Peyer's patch (tissue), 4 donors: Measurements from ENCODE around the gene TTC9. TPM values are rescaled to one million over a fixed set of nuclear protein-coding genes. Genes with fewer than 3 reads are reported as not detected.

ENCODE experiments used
- DNase-seq, 3 donors: peaks; one replicate each; pipeline ENCODE4 v3.0.0-alpha.2; 2017 to 2019
- H3K27ac ChIP-seq, 4 donors: fragments of 200-600 bp; sonication (generic); one replicate each; pipeline ENCODE4 v1.5.1; 2016 to 2019
- H3K27me3 ChIP-seq, 2 donors: fragments of 200-600 bp; sonication (generic); one replicate each; pipeline ENCODE4 v1.5.1; 2019
- H3K36me3 ChIP-seq, 3 donors: fragments of 200-600 bp; sonication (generic); one replicate each; pipeline ENCODE4 v1.5.1; 2016 to 2019
- H3K4me1 ChIP-seq, 4 donors: fragments of 200-600 bp; sonication (generic); one replicate each; pipeline ENCODE4 v1.5.1; 2016 to 2019
- H3K4me3 ChIP-seq, 4 donors: fragments of 200-600 bp; sonication (generic); 1 replicate in 3 of 4; 2 replicates in 1 of 4; pipeline ENCODE4 v1.5.1; 2016 to 2019; ENCODE audit warnings: mild to moderate bottlenecking in 1 of 4
- H3K9me3 ChIP-seq, 4 donors: fragments of 200-600 bp; sonication (generic); one replicate each; pipeline ENCODE4 v1.5.1; 2016 to 2019; ENCODE audit warnings: mild to moderate bottlenecking in 1 of 4
- CTCF ChIP-seq, 6 experiments: fragments of 450-650 bp in 4 of 6; fragments of 200-600 bp in 2 of 6; sonication (generic) in 1 of 6; IDR thresholded peaks; one replicate each; pipeline ENCODE4 v1.5.1; 2017 to 2019; ENCODE audit warnings: antibody characterized with exemption in 6 of 6, mild to moderate bottlenecking in 3 of 6, moderate library complexity in 1 of 6
- POLR2A ChIP-seq, 2 donors: fragments of 450-650 bp; IDR thresholded peaks; one replicate each; pipeline ENCODE4 v1.5.1; 2017; ENCODE audit warnings: antibody characterized with exemption in 2 of 2, mild to moderate bottlenecking in 2 of 2, moderate library complexity in 2 of 2
- total RNA-seq, 4 donors: library from RNA; depleted of rRNA; stranded (reverse); fragments of >200 nt; gene quantifications; one replicate each; pipeline ENCODE4 v1.1.0, GENCODE V29; 2016

Gene TTC9
- total RNA-seq, 4 donors from 2014 or later, result 0.35 to 0.83 (median 0.46) TPM

GRCh38 chr14:70645892-70646291, 4.2 kb downstream of the TTC9 start:
- H3K27me3 ChIP-seq, result no peaks in the 10 kb centered on the region
- H3K27ac ChIP-seq, result no peak overlapping the region
- H3K4me3 ChIP-seq, result no peak overlapping the region
- no peak for DNase-seq
- peaks cover 0 to 10% (median 0%) of the 10 kb centered on the region in 4 donors for H3K4me1 ChIP-seq
- H3K36me3 ChIP-seq, result no peaks in the 10 kb centered on the region
- no peak for TF ChIP-seq POLR2A (IDR thresholded peaks at IDR 0.05)
- TF ChIP-seq CTCF (IDR thresholded peaks at IDR 0.05), result no peak
- no peaks in the 10 kb centered on the region for H3K9me3 ChIP-seq

GRCh38 chr14:70646705-70647104, 5.0 kb downstream of the TTC9 start:
- no peaks in the 10 kb centered on the region for H3K9me3 ChIP-seq
- peaks cover 0 to 7% (median 0%) of the 10 kb centered on the region in 4 donors for H3K4me1 ChIP-seq
- no peaks in the 10 kb centered on the region for H3K27me3 ChIP-seq
- no peak overlapping the region for H3K27ac ChIP-seq
- no peak for DNase-seq
- TF ChIP-seq POLR2A (IDR thresholded peaks at IDR 0.05), result no peak
- TF ChIP-seq CTCF (IDR thresholded peaks at IDR 0.05), result no peak
- H3K4me3 ChIP-seq, result no peak overlapping the region
- no peaks in the 10 kb centered on the region for H3K36me3 ChIP-seq

- TF ChIP-seq CTCF (IDR thresholded peaks at IDR 0.05) (no peak), POLR2A (IDR thresholded peaks at IDR 0.05) (no peak)
- H3K27me3 ChIP-seq, result no peaks in the 10 kb centered on the region
- no peaks in the 10 kb centered on the region for H3K9me3 ChIP-seq
- H3K4me1 ChIP-seq, result no peaks in the 10 kb centered on the region
- no peak for DNase-seq
- H3K27ac ChIP-seq, result no peak overlapping the region
- H3K36me3 ChIP-seq, result no peaks in the 10 kb centered on the region
- H3K4me3 ChIP-seq, result no peak overlapping the region
Observed at GRCh38 chr14:70648346-70648745, 6.6 kb downstream of the TTC9 start.

GRCh38 chr14:70649803-70650202, 8.1 kb downstream of the TTC9 start:
- Histone ChIP-seq H3K27ac (no peak overlapping the region), H3K9me3 (no peaks in the 10 kb centered on the region)

GRCh38 chr14:70651522-70651921, 9.8 kb downstream of the TTC9 start:
- H3K27me3 ChIP-seq, result no peaks in the 10 kb centered on the region
- DNase-seq, result no peak
- no peak for TF ChIP-seq CTCF (IDR thresholded peaks at IDR 0.05)
- no peak for TF ChIP-seq POLR2A (IDR thresholded peaks at IDR 0.05)
- H3K27ac ChIP-seq, result no peak overlapping the region
- peaks cover 0 to 6% (median 0%) of the 10 kb centered on the region in 4 donors for H3K4me1 ChIP-seq
- H3K36me3 ChIP-seq, result no peaks in the 10 kb centered on the region
- H3K9me3 ChIP-seq, result no peaks in the 10 kb centered on the region
- no peak overlapping the region for H3K4me3 ChIP-seq

More at GRCh38 chr14:70649803-70650202, 8.1 kb downstream of the TTC9 start:
- no peaks in the 10 kb centered on the region for H3K27me3 ChIP-seq
- no peak for DNase-seq
- H3K4me1 ChIP-seq, result no peaks in the 10 kb centered on the region
- no peak overlapping the region for H3K4me3 ChIP-seq
- TF ChIP-seq CTCF (IDR thresholded peaks at IDR 0.05) (no peak), POLR2A (IDR thresholded peaks at IDR 0.05) (no peak)
- H3K36me3 ChIP-seq, result no peaks in the 10 kb centered on the region

- Histone ChIP-seq H3K4me3 (no peak overlapping the region), H3K27ac (no peak overlapping the region), H3K9me3 (no peaks in the 10 kb centered on the region), H3K36me3 (no peaks in the 10 kb centered on the region), H3K27me3 (no peaks in the 10 kb centered on the region), H3K4me1 (peaks cover 0 to 6% (median 0%) of the 10 kb centered on the region in 4 donors)
- DNase-seq, result no peak
- no peak for TF ChIP-seq POLR2A (IDR thresholded peaks at IDR 0.05)
- TF ChIP-seq CTCF (IDR thresholded peaks at IDR 0.05), result no peak
Observed at GRCh38 chr14:70652871-70653270, 11.2 kb downstream of the TTC9 start.
